Transverse colon (tissue), 4 donors: ENCODE results near the gene ATF6.
"Not testable (repeated sequence)": the region's sequence is repeated elsewhere in the genome, so short reads cannot be mapped to it uniquely, and the experiment has no call there.

Experiments
- EP300 ChIP-seq: sonication (generic); formaldehyde crosslinking; IDR thresholded peaks from one replicate; pipeline ENCODE4 v1.6.1; 2017; ENCODE audit warnings: antibody characterized with exemption, low read depth
- POLR2A ChIP-seq: fragments of 450-650 bp; IDR thresholded peaks from one replicate; pipeline ENCODE4 v1.6.1; 2016; ENCODE audit warnings: antibody characterized with exemption, mild to moderate bottlenecking, moderate library complexity
- POLR2AphosphoS5 ChIP-seq, 3 donors: sonication (generic); formaldehyde crosslinking; IDR thresholded peaks; one replicate each; pipeline ENCODE4 v1.6.1; 2016; ENCODE audit warnings: antibody characterized with exemption in 3 of 3
- TF ChIP-seq, protein P1 (sequence below), 5 experiments: fragments of 200-600 bp in 3 of 5; fragments of 450-650 bp in 2 of 5; sonication (generic) in 3 of 5; IDR thresholded peaks; 1 replicate in 2 of 5; 2 replicates in 3 of 5; pipeline ENCODE4 v1.5.1; 2016 to 2017; ENCODE audit warnings: antibody characterized with exemption in 5 of 5, inconsistent platforms in 3 of 5, mild to moderate bottlenecking in 2 of 5, moderate library complexity in 1 of 5

DNA sequence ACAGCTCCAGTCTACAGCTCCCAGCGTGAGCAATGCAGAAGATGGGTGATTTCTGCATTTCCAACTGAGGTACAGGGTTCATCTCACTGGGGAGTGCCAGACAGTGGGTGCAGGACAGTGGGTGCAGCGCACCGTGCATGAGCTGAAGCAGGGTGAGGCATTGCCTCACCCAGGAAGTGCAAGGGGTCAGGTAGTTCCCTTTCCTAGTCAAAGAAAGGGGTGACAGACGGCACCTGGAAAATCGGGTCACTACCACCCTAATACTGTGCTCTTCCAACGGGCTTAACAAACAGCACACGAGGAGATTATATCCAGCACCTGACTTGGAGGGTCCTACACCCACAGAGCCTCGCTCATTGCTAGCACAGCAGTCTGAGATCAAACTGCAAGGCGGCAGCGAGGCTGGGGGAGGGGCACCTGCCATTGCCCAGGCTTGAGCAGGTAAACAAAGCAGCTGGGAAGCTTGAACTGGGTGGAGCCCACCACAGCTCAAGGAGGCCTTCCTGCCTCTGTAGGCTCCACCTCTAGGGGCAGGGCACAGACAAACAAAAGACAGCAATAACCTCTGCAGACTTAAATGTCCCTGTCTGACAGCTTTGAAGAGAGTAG lies 66.3 kb downstream of the ATF6 start:
- TF ChIP-seq, protein P1, sequence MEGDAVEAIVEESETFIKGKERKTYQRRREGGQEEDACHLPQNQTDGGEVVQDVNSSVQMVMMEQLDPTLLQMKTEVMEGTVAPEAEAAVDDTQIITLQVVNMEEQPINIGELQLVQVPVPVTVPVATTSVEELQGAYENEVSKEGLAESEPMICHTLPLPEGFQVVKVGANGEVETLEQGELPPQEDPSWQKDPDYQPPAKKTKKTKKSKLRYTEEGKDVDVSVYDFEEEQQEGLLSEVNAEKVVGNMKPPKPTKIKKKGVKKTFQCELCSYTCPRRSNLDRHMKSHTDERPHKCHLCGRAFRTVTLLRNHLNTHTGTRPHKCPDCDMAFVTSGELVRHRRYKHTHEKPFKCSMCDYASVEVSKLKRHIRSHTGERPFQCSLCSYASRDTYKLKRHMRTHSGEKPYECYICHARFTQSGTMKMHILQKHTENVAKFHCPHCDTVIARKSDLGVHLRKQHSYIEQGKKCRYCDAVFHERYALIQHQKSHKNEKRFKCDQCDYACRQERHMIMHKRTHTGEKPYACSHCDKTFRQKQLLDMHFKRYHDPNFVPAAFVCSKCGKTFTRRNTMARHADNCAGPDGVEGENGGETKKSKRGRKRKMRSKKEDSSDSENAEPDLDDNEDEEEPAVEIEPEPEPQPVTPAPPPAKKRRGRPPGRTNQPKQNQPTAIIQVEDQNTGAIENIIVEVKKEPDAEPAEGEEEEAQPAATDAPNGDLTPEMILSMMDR (IDR thresholded peaks at IDR 0.05): not testable (repeated sequence)
- TF ChIP-seq POLR2AphosphoS5 (IDR thresholded peaks at IDR 0.05); POLR2A; EP300: not testable (repeated sequence)
